Right lobe of liver (tissue), 6 donors: ENCODE results near the gene FHL3. TPM values are rescaled to one million over a fixed set of nuclear protein-coding genes. Genes with fewer than 3 reads are reported as not detected.

Experiments used
- ATAC-seq, 4 donors: fragments of 200-7000 bp; cut with Tn5 transposase; one replicate each; pipeline ENCODE4 v1.9.1; 2020; ENCODE audit warnings: mild to moderate bottlenecking in 4 of 4, moderate library complexity in 4 of 4
- DNase-seq, 3 donors: peaks; one replicate each; pipeline ENCODE4 v3.0.0-alpha.2; 2020
- H3K27ac ChIP-seq, 3 donors: fragments of 200-600 bp; one replicate each; pipeline ENCODE4 v1.8.0; 2022
- H3K27me3 ChIP-seq, 2 donors: fragments of 200-600 bp; one replicate each; pipeline ENCODE4 v1.8.0; 2022
- H3K36me3 ChIP-seq, 4 donors: fragments of 200-600 bp; sonication (generic) in 1 of 4; one replicate each; pipeline versions ENCODE4 v1.5.1 to v1.8.0; 2017 to 2022; ENCODE audit warnings: control low read depth in 1 of 4
- H3K4me1 ChIP-seq, 4 donors: fragments of 200-600 bp; sonication (generic) in 1 of 4; one replicate each; pipeline versions ENCODE4 v1.5.1 to v1.8.0; 2017 to 2022; ENCODE audit warnings: control low read depth in 1 of 4
- H3K4me3 ChIP-seq, 3 donors: fragments of 200-600 bp; one replicate each; pipeline ENCODE4 v1.8.0; 2022
- H3K9me3 ChIP-seq, 4 donors: fragments of 200-600 bp; sonication (generic) in 1 of 4; one replicate each; pipeline versions ENCODE4 v1.5.1 to v1.8.0; 2017 to 2022; ENCODE audit warnings: control low read depth in 1 of 4
- CTCF ChIP-seq, 4 donors: fragments of 200-600 bp in 3 of 4; fragments of 450-650 bp in 1 of 4; IDR thresholded peaks; one replicate each; pipeline versions ENCODE4 v1.5.1 to v1.8.0; 2016 to 2022; ENCODE audit warnings: antibody characterized with exemption in 4 of 4, mild to moderate bottlenecking in 2 of 4
- POLR2A ChIP-seq: fragments of 450-650 bp; IDR thresholded peaks from one replicate; pipeline ENCODE4 v1.6.1; 2017; ENCODE audit warnings: antibody characterized with exemption, mild to moderate bottlenecking
- WGBS: methylation state at CpG from one replicate; pipeline ENCODE4 v1.1.6; 2018; ENCODE audit warnings: low coverage, low lambda C conversion rate; ENCODE audit not compliant: insufficient coverage; ENCODE audit errors: missing lambda C conversion rate; 5-methylcytosine and 5-hydroxymethylcytosine counted together
- intact Hi-C, 2 donors: fragments of 100-400 bp; cut with DNase I; formaldehyde crosslinking; loops; one replicate each; pipeline versions ENCODE4 v1.11.2 to v1.14.1; 2022
- small RNA-seq, 2 experiments: library from RNA; depleted of rRNA; stranded (forward); fragments of <200 nt; gene quantifications; one replicate each; pipeline ENCODE3, GENCODE V24; 2016
- total RNA-seq, 6 experiments: library from RNA; depleted of rRNA in 2 of 6; stranded (reverse); fragments of >200 nt in 2 of 6; fragmentation: NEBNext Ultra II Directional in 3 of 6; extraction: Animal tissue kit (Norgen Biotek cat#: 25700) in 3 of 6; gene quantifications; one replicate each; pipeline versions ENCODE4 v1.1.0 to v1.2.4, GENCODE V29; 2016 to 2023
- donor health status: DM: no; HTN: yes; CAD: no.
- donor health status: DM: no; HTN: no; CAD: no.
- donor health status: DM: no; HTN: no; CAD: no.
- donor health status: DM: no; HTN: yes; CAD: no.
- donor health status: DM: no; HTN: yes; CAD: no.

FHL3 gene
- total RNA-seq, 6 experiments from 2014 or later = 1.3 to 7.1 (median 4.4) TPM

GRCh38 chr1:37948841-37949240 is 56.5 kb downstream of the FHL3 start:
- Histone ChIP-seq H3K36me3 (peaks cover 0 to 4% (median 0%) of the 10 kb centered on the region in 4 donors), H3K27me3 (no peaks in the 10 kb centered on the region), H3K27ac (no peak overlapping the region), H3K4me1 (peaks cover 0 to 18% (median 4%) of the 10 kb centered on the region in 4 donors), H3K4me3 (no peak overlapping the region), H3K9me3 (no peaks in the 10 kb centered on the region)
- DNase-seq (no peak), ATAC-seq (no peak)
- intact Hi-C loops = no loop called here
- TF ChIP-seq CTCF (IDR thresholded peaks at IDR 0.05) (no peak), POLR2A (no peak)

GRCh38 chr1:37948166-37948565 is 57.1 kb downstream of the FHL3 start:
- Histone ChIP-seq H3K4me1 (peaks cover 0 to 18% (median 4%) of the 10 kb centered on the region in 4 donors), H3K36me3 (peaks cover 0 to 6% (median 2%) of the 10 kb centered on the region in 4 donors), H3K4me3 (no peak overlapping the region), H3K27ac (no peak overlapping the region), H3K9me3 (no peaks in the 10 kb centered on the region), H3K27me3 (no peaks in the 10 kb centered on the region)
- ATAC-seq (no peak), DNase-seq (no peak)
- TF ChIP-seq POLR2A (no peak), CTCF (IDR thresholded peaks at IDR 0.05) (no peak)
- intact Hi-C loops = no loop called here
- 28% methylated on average over 2 of the region's 2 CpGs for WGBS

GRCh38 chr1:37947364-37947763 is 58.0 kb downstream of the FHL3 start:
- Histone ChIP-seq H3K4me3 (peak overlapping the region in 2 of 3 donors; percentile 53 to 83), H3K27ac (peak overlapping the region in 2 of 3 donors; percentile 85), H3K4me1 (peaks cover 0 to 18% (median 4%) of the 10 kb centered on the region in 4 donors), H3K36me3 (peaks cover 0 to 7% (median 2%) of the 10 kb centered on the region in 4 donors), H3K9me3 (no peaks in the 10 kb centered on the region), H3K27me3 (no peaks in the 10 kb centered on the region)
- no peak for TF ChIP-seq POLR2A
- TF ChIP-seq CTCF (IDR thresholded peaks at IDR 0.05) = no peak
- DNase-seq (no peak), ATAC-seq (no peak)
- 51% methylated on average over 6 of the region's 6 CpGs for WGBS
- intact Hi-C loops = no loop called here

Small RNA genes lying within 50 kb of the gene (small RNA-seq; reads per million reads assigned to genes)
- gene RF00017 (0 reads per million in 2 experiments), gene RNU6-510P (0 reads per million in 2 experiments)

Other genes starting within 250 kb of the FHL3 start
- gene EPHA10, start 240.4 kb downstream of the FHL3 start, total RNA-seq = under 1 TPM in 2 of 6 experiments, not detected in 4; 0.07 to 0.16 TPM
- 1 to 10 TPM; 3.2 to 9.4 (median 5.4) TPM for gene MANEAL, start 211.7 kb downstream of the FHL3 start, total RNA-seq
- 10 to 100 TPM; 23.0 to 61.7 (median 27.9) TPM for gene C1orf122, start 197.7 kb downstream of the FHL3 start, total RNA-seq
- 10 to 100 TPM in 2 of 6 experiments, 1 to 10 TPM in 4; 4.4 to 18.3 (median 6.4) TPM for gene YRDC, start 197.3 kb downstream of the FHL3 start, total RNA-seq
- gene MTF1, start 145.9 kb downstream of the FHL3 start, total RNA-seq = 10 to 100 TPM in 1 of 6 experiments, 1 to 10 TPM in 5; 3.5 to 10.3 (median 6.1) TPM
- 10 to 100 TPM; 10.5 to 23.1 (median 14.6) TPM for gene INPP5B, start 58.5 kb downstream of the FHL3 start, total RNA-seq
- gene SF3A3, start 15.5 kb downstream of the FHL3 start, total RNA-seq = 10 to 100 TPM; 13.6 to 32.1 (median 20.8) TPM
- gene UTP11, start 7.2 kb upstream of the FHL3 start, total RNA-seq = 10 to 100 TPM in 5 of 6 experiments, 1 to 10 TPM in 1; 6.8 to 33.1 (median 12.8) TPM
- under 1 TPM in 1 of 6 experiments, not detected in 5; 0.09 TPM for gene POU3F1, start 41.3 kb upstream of the FHL3 start, total RNA-seq